Endothelial cell of umbilical vein (primary cell): ENCODE measurements around the gene PCGF6.

Source experiments
- POLR2A ChIP-seq: IDR thresholded peaks from 2 replicates; pipeline ENCODE4 v1.6.1; 2012; ENCODE audit warnings: low read depth, mild to moderate bottlenecking, control low read depth, low read length
- POLR2AphosphoS5 ChIP-seq: IDR thresholded peaks from 2 replicates; pipeline ENCODE4 v1.6.1; 2012; ENCODE audit warnings: low read depth, mild to moderate bottlenecking, control low read depth, low read length, moderate library complexity; ENCODE audit not compliant: insufficient read depth
- TF ChIP-seq, protein P1 (sequence below), 2 donors: IDR thresholded peaks; 1 replicate in 1 of 2; 2 replicates in 1 of 2; pipeline ENCODE4 v1.5.1; 2011; ENCODE audit warnings: low read length in 2 of 2, mild to moderate bottlenecking in 2 of 2, moderate library complexity in 2 of 2, control low read depth in 1 of 2, inconsistent platforms in 1 of 2, low read depth in 1 of 2; ENCODE audit not compliant: insufficient read depth in 1 of 2; ENCODE audit errors: extremely low read depth in 1 of 2
- TF ChIP-seq, protein P2 (sequence below): IDR thresholded peaks from 2 replicates; pipeline ENCODE4 v1.6.1; 2011; ENCODE audit not compliant: insufficient read depth, insufficient read length

- TF ChIP-seq POLR2A = no peak
- TF ChIP-seq, protein P1, sequence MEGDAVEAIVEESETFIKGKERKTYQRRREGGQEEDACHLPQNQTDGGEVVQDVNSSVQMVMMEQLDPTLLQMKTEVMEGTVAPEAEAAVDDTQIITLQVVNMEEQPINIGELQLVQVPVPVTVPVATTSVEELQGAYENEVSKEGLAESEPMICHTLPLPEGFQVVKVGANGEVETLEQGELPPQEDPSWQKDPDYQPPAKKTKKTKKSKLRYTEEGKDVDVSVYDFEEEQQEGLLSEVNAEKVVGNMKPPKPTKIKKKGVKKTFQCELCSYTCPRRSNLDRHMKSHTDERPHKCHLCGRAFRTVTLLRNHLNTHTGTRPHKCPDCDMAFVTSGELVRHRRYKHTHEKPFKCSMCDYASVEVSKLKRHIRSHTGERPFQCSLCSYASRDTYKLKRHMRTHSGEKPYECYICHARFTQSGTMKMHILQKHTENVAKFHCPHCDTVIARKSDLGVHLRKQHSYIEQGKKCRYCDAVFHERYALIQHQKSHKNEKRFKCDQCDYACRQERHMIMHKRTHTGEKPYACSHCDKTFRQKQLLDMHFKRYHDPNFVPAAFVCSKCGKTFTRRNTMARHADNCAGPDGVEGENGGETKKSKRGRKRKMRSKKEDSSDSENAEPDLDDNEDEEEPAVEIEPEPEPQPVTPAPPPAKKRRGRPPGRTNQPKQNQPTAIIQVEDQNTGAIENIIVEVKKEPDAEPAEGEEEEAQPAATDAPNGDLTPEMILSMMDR (IDR thresholded peaks at IDR 0.05; ENCODE audit: extremely low read depth in 1 of 2, insufficient read depth in 1 of 2, low read depth in 1 of 2, low read length in 2 of 2) = no peak
- TF ChIP-seq POLR2AphosphoS5 = no peak
- TF ChIP-seq, protein P2, sequence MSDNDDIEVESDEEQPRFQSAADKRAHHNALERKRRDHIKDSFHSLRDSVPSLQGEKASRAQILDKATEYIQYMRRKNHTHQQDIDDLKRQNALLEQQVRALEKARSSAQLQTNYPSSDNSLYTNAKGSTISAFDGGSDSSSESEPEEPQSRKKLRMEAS = no peak
Measured at GRCh38 chr10:103254538-103255325, 96.2 kb downstream of the PCGF6 start.
